KMS-11 (cell line): ENCODE results near the gene TMEM126B.

Experiments
- H2AFZ ChIP-seq: fragments of 200-600 bp; sonication (generic); 2 replicates; pipeline ENCODE4 v1.6.1; 2016; ENCODE audit warnings: antibody characterized with exemption, mixed run types, low read depth
- H3K27ac ChIP-seq: fragments of 200-600 bp; sonication (generic); 2 replicates; pipeline ENCODE4 v1.6.1; 2016; ENCODE audit warnings: mild to moderate bottlenecking, mixed run types
- H3K27me3 ChIP-seq: fragments of 200-600 bp; sonication (generic); 2 replicates; pipeline ENCODE4 v1.6.1; 2017; ENCODE audit warnings: mild to moderate bottlenecking, low read depth, mixed run types, moderate library complexity; ENCODE audit not compliant: insufficient read depth
- H3K36me3 ChIP-seq: fragments of 200-600 bp; sonication (generic); 2 replicates; pipeline ENCODE4 v1.6.1; 2017; ENCODE audit warnings: mild to moderate bottlenecking, mixed run types; ENCODE audit not compliant: insufficient read depth
- H3K4me1 ChIP-seq: fragments of 200-600 bp; sonication (generic); 2 replicates; pipeline ENCODE4 v1.6.1; 2016; ENCODE audit warnings: mild to moderate bottlenecking, low read depth, mixed run types; ENCODE audit not compliant: poor library complexity, severe bottlenecking
- H3K4me2 ChIP-seq: fragments of 200-600 bp; sonication (generic); 2 replicates; pipeline ENCODE4 v1.7.0; 2016; ENCODE audit warnings: mild to moderate bottlenecking, mixed run types
- H3K4me3 ChIP-seq: fragments of 200-600 bp; sonication (generic); IDR thresholded peaks from 2 replicates; pipeline ENCODE4 v1.6.1; 2017; ENCODE audit warnings: low read depth, low read length, mixed read lengths; ENCODE audit not compliant: insufficient read depth
- H3K79me2 ChIP-seq: fragments of 200-600 bp; sonication (generic); 2 replicates; pipeline ENCODE4 v1.6.1; 2016; ENCODE audit warnings: low read depth, mixed run types; ENCODE audit not compliant: insufficient read depth
- H3K9ac ChIP-seq: fragments of 200-600 bp; sonication (generic); 2 replicates; pipeline ENCODE4 v1.6.1; 2016; ENCODE audit warnings: mild to moderate bottlenecking, mixed run types
- H4K20me1 ChIP-seq: fragments of 200-600 bp; sonication (generic); 2 replicates; pipeline ENCODE4 v1.6.1; 2016; ENCODE audit warnings: mild to moderate bottlenecking, mixed run types; ENCODE audit not compliant: insufficient read depth
- TF ChIP-seq, protein P1 (sequence below): fragments of 200-600 bp; sonication (generic); conservative IDR thresholded peaks from 2 replicates; pipeline ENCODE4 v1.6.1; 2017; ENCODE audit warnings: low read depth, mild to moderate bottlenecking, antibody characterized with exemption, low read length, moderate library complexity, mixed read lengths

Gene TMEM126B

DNA sequence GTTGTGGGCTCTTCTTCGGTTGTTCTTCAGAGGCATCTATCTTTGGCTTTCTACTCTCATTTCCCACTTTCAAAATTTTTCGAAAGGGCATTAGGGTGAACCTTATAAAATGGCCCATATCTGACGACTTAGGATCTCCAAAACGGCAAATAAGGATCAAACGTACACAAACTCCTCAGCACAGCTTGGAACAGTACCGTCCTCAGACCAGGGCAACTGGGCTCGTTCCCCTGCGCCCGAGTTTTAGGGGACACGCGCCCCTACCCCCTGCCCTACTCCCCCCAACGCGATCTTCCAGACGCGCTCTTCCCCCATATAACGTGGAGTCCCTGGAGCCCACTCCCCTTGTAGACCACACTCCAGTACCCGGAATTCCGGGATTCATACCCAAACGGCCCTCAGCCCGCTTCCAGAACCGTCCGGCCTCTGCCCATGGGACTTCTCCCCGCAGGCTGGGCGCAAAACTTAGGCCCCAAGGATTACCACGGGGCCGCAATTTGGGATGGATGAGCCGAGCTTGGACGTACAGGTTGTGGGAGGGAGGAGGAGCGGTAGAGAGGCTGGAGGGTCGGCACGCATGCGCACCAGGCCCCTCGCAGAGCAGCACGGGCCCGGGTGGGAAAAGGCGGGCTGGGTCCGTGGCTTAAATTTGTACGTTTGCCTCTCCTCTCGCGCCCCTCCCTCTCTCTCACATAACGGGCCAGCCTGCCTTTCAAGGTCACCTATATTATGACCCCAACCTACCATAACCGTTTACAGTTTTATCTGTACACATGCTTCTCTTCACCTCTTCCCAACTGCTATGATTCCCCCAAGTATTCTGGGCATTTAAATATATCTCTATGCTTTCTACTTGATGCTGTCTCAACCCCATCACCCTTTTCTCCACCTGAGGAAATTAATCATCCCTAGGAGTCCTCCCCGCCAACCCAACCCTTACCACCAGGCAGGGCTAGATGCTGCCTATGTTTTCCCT, 54.2 kb downstream of the TMEM126B start:
- Histone ChIP-seq H3K4me2 (peak overlapping the region; percentile 70), H3K27me3 (no peaks in the 10 kb centered on the region), H2AFZ (peak overlapping the region; percentile 96), H3K4me3 (no peak overlapping the region), H3K36me3 (no peaks in the 10 kb centered on the region), H3K4me1 (peaks cover 14% of the 10 kb centered on the region), H3K9ac (peak overlapping the region; percentile 70), H4K20me1 (no peaks in the 10 kb centered on the region), H3K27ac (0 out of 2 replicates have a peak overlapping the region, but pooled peaks have one; percentile 23), H3K79me2 (no peaks in the 10 kb centered on the region)
- TF ChIP-seq, protein P1, sequence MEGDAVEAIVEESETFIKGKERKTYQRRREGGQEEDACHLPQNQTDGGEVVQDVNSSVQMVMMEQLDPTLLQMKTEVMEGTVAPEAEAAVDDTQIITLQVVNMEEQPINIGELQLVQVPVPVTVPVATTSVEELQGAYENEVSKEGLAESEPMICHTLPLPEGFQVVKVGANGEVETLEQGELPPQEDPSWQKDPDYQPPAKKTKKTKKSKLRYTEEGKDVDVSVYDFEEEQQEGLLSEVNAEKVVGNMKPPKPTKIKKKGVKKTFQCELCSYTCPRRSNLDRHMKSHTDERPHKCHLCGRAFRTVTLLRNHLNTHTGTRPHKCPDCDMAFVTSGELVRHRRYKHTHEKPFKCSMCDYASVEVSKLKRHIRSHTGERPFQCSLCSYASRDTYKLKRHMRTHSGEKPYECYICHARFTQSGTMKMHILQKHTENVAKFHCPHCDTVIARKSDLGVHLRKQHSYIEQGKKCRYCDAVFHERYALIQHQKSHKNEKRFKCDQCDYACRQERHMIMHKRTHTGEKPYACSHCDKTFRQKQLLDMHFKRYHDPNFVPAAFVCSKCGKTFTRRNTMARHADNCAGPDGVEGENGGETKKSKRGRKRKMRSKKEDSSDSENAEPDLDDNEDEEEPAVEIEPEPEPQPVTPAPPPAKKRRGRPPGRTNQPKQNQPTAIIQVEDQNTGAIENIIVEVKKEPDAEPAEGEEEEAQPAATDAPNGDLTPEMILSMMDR = no peak

DNA sequence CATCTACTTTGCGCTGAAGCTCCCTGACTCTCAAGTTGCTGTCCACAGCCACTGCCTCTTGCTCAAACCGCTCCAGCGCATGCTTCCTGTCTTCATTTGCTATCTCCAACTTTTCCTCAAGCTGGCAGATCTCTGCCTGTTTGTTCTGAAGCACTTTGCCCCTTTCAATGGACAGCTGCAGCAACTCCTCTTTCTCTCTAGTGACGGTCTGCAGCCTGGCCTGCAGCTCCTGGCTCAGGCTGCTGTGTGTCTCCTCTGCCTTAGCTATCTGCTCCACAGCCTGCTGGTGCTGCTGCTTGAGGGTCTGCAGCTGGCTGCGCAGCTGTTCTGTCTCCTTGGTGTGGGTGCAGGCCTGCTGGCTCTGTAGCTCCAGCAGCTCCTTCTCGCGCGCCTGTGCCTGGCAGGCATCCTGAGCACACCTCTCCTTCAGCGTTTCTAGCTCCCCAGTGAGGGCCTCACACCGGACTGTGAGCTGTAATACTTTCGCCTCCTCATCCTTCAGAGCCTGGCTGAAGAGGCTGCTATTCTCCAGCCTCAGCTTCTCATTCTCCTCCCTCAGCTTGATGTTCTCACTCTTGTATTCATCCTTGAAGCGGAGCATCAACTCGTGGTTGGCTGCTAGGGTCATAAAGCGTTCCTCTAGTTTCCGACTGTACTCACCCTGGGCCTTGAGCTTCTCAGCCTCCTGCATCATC, 56.9 kb downstream of the TMEM126B start:
- Histone ChIP-seq H3K9ac (no peak overlapping the region), H4K20me1 (no peaks in the 10 kb centered on the region), H2AFZ (no peak overlapping the region), H3K36me3 (no peaks in the 10 kb centered on the region), H3K4me1 (peaks cover 14% of the 10 kb centered on the region), H3K4me3 (no peak overlapping the region), H3K79me2 (no peaks in the 10 kb centered on the region), H3K4me2 (no peak overlapping the region), H3K27ac (no peak overlapping the region), H3K27me3 (no peaks in the 10 kb centered on the region)
- TF ChIP-seq, protein P1 = no peak

- Histone ChIP-seq H4K20me1 (no peaks in the 10 kb centered on the region), H3K27ac (no peak within 1 kb of the TSS), H3K4me1 (peaks cover 11% of the 10 kb centered on the region), H3K4me2 (no peak within 1 kb of the TSS), H3K79me2 (no peaks in the 10 kb centered on the region), H3K27me3 (no peaks in the 10 kb centered on the region), H3K36me3 (no peaks in the 10 kb centered on the region), H3K4me3 (no peak within 1 kb of the TSS), H2AFZ (no peak within 1 kb of the TSS), H3K9ac (no peak within 1 kb of the TSS)
- TF ChIP-seq, protein P1 = no peak
These were observed 57.5 kb downstream of the TMEM126B start, which contains the start of gene CCDC89 for GRCh38 chr11:85685820-85686459. Gene CCDC89, minus strand, starts transcription at chr11:85686195. Its CDS starts 65 bp downstream, at chr11:85686130.
